K562 (cell line): Measurements from ENCODE around the gene RSBN1L. TPM values are rescaled to one million over a fixed set of nuclear protein-coding genes. Genes with fewer than 3 reads are reported as not detected.

ENCODE experiments used
- DIDO1 ChIP-seq: fragments of 450-650 bp; IDR thresholded peaks from 2 replicates; pipeline ENCODE4 v1.6.1; 2016; ENCODE audit warnings: low read depth, missing biosample characterization, missing genetic modification characterization
- ELF2 ChIP-seq: fragments of 250-450 bp; sonication (Bioruptor Pico); IDR thresholded peaks from 2 replicates; pipeline ENCODE4 v1.5.0; 2021; ENCODE audit warnings: mild to moderate bottlenecking
- HLTF ChIP-seq: fragments of 450-650 bp; IDR thresholded peaks from 2 replicates; pipeline ENCODE4 v1.6.1; 2016
- POLR2AphosphoS5 ChIP-seq: IDR thresholded peaks from 2 replicates; pipeline ENCODE4 v1.6.1; 2011; ENCODE audit warnings: mild to moderate bottlenecking, low read depth, low read length, moderate library complexity; ENCODE audit not compliant: control insufficient read depth, insufficient read depth
- RBM34 ChIP-seq: fragments of 200-400 bp; formaldehyde crosslinking; IDR thresholded peaks from 2 replicates; pipeline ENCODE4 v1.6.1; 2018; ENCODE audit warnings: low read length, borderline replicate concordance; ENCODE audit not compliant: insufficient read depth
- SRSF1 ChIP-seq: fragments of 200-400 bp; formaldehyde crosslinking; IDR thresholded peaks from 2 replicates; pipeline ENCODE4 v1.6.1; 2017; ENCODE audit warnings: mild to moderate bottlenecking, low read depth, low read length, moderate library complexity
- STAG1 ChIP-seq: sonication (generic); formaldehyde crosslinking; IDR thresholded peaks from 2 replicates; pipeline ENCODE4 v1.5.0; 2020; ENCODE audit warnings: missing genetic modification reagents, borderline replicate concordance
- ZC3H4 ChIP-seq: sonication (generic); formaldehyde crosslinking; IDR thresholded peaks from 2 replicates; pipeline ENCODE4 v1.9.0; 2021; ENCODE audit warnings: missing genetic modification reagents, borderline replicate concordance
- ZKSCAN3 ChIP-seq: fragments of 250-450 bp; sonication (Bioruptor Pico); IDR thresholded peaks from 2 replicates; pipeline ENCODE4 v1.4.0; 2020
- ZNF174 ChIP-seq: fragments of 250-450 bp; sonication (Bioruptor Pico); IDR thresholded peaks from 2 replicates; pipeline ENCODE4 v1.4.0; 2020; ENCODE audit warnings: mild to moderate bottlenecking
- ZNF324 ChIP-seq: fragments of 250-450 bp; sonication (Bioruptor Pico); IDR thresholded peaks from 2 replicates; pipeline ENCODE4 v1.4.0; 2020; ENCODE audit warnings: mild to moderate bottlenecking
- ZNF57 ChIP-seq: fragments of 450-650 bp; formaldehyde crosslinking; IDR thresholded peaks from 2 replicates; pipeline ENCODE4 v1.4.0; 2020; ENCODE audit warnings: mild to moderate bottlenecking, moderate library complexity
- polyA plus RNA-seq, 8 experiments: library from polyadenylated mRNA; depleted of rRNA in 4 of 8; stranded (reverse) in 5 of 8; unstranded in 3 of 8; fragments of >200 nt; fragmentation: Nextera tagmentation in 2 of 8; fragmentation: Illumina TruSeq in 1 of 8; extraction: Ambion mirVana in 2 of 8; extraction: Trizol in 1 of 8; gene quantifications; 2 replicates each; pipeline versions ENCODE4 v1.2.1 to v1.2.3, GENCODE V29; 2011 to 2014; ENCODE audit warnings: inconsistent platforms in 1 of 8, missing spikeins in 1 of 8
- total RNA-seq, 7 experiments: library from RNA; depleted of rRNA in 6 of 7; stranded (reverse); fragments of >200 nt in 6 of 7; fragmentation: Illumina TruSeq in 2 of 7; extraction: Trizol in 2 of 7; gene quantifications; 2 replicates each; pipeline versions ENCODE4 v1.2.1 to v1.2.3, GENCODE V29; 2011 to 2021; ENCODE audit warnings: low replicate concordance in 1 of 7
- TF ChIP-seq, protein P1 (sequence below): fragments of 250-450 bp; sonication (Bioruptor Pico); IDR thresholded peaks from 2 replicates; pipeline ENCODE4 v1.9.0; 2021; ENCODE audit warnings: mild to moderate bottlenecking, inconsistent platforms
- TF ChIP-seq, protein P2 (sequence below): fragments of 450-650 bp; IDR thresholded peaks from 2 replicates; pipeline ENCODE4 v1.7.1; 2018; ENCODE audit warnings: mild to moderate bottlenecking, low read depth; ENCODE audit not compliant: partially characterized antibody
- TF ChIP-seq, protein P3 (sequence below): fragments of 250-450 bp; sonication (Bioruptor Pico); IDR thresholded peaks from 2 replicates; pipeline ENCODE4 v1.5.1; 2021; ENCODE audit warnings: mild to moderate bottlenecking
- TF ChIP-seq, protein P4 (sequence below): fragments of 450-650 bp; formaldehyde crosslinking; IDR thresholded peaks from 2 replicates; pipeline ENCODE4 v1.4.0; 2020; ENCODE audit warnings: mild to moderate bottlenecking
- TF ChIP-seq, protein P5 (sequence below): IDR thresholded peaks from 2 replicates; pipeline ENCODE4 v1.6.1; 2011; ENCODE audit warnings: borderline replicate concordance, low read depth, mild to moderate bottlenecking, moderate library complexity, low read length; ENCODE audit not compliant: insufficient read depth, poor library complexity, severe bottlenecking

RSBN1L gene
- total and polyA plus RNA-seq, 9 of the 15 experiments (the other 6 are each of a cell fraction or from before 2014, with no cell fraction given), result 6.2 to 35.2 (median 20.1) TPM

DNA sequence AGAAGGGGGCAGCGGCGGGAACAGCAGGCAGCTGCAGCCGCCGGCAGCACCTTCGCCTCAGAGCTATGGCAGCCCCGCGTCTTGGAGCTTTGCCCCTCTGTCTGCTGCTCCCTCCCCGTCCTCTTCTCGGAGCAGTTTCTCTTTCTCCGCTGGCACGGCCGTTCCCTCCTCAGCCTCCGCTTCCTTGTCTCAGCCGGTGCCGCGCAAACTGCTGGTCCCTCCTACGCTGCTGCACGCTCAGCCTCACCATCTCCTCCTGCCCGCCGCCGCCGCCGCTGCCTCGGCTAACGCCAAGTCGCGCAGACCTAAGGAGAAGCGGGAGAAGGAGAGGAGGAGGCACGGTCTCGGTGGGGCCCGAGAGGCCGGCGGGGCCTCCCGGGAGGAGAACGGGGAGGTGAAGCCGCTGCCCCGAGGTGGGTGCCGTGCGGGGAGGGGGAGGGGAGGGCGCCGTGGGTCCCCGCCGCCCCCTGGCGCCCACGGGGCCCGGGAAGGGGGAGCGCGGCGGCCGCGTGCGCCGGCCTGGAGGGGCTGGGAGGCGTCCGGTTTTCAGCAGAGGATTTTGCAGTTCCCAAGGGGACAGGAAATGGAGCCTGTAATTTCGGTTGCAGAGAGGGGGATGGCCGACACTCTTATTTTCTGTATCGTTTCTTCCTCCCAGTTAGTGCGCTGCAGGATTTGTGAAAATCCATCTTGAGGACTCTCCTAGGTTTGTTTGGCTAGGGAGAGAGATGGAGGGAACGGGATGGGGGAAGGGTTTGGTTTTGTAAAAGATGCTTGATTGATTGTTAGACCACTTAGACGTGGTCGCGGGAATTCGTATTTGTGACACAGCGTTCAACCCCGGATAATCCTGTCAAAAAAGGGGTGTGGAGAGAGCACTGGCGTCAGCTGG is 630 bp downstream of the RSBN1L start (continued):
- TF ChIP-seq ELF2 (no peak), POLR2AphosphoS5 (no peak), RBM34 (no peak), STAG1 (CRISPR knock-in tag) (no peak), ZKSCAN3 (CRISPR knock-in tag) (no peak), ZNF57 (no peak), SRSF1 (0 out of 2 replicates have a peak, but pooled peaks have one; percentile 28), DIDO1 (tag) (no peak), ZNF174 (CRISPR knock-in tag) (no peak), ZC3H4 (peak; percentile 56; the same call in 1 of the 2 replicates), HLTF (peak; percentile 52; the same call in 1 of the 2 replicates), ZNF324 (CRISPR knock-in tag) (no peak)
- TF ChIP-seq, protein P1, sequence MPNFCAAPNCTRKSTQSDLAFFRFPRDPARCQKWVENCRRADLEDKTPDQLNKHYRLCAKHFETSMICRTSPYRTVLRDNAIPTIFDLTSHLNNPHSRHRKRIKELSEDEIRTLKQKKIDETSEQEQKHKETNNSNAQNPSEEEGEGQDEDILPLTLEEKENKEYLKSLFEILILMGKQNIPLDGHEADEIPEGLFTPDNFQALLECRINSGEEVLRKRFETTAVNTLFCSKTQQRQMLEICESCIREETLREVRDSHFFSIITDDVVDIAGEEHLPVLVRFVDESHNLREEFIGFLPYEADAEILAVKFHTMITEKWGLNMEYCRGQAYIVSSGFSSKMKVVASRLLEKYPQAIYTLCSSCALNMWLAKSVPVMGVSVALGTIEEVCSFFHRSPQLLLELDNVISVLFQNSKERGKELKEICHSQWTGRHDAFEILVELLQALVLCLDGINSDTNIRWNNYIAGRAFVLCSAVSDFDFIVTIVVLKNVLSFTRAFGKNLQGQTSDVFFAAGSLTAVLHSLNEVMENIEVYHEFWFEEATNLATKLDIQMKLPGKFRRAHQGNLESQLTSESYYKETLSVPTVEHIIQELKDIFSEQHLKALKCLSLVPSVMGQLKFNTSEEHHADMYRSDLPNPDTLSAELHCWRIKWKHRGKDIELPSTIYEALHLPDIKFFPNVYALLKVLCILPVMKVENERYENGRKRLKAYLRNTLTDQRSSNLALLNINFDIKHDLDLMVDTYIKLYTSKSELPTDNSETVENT (CRISPR knock-in tag), result no peak
- TF ChIP-seq, protein P2, sequence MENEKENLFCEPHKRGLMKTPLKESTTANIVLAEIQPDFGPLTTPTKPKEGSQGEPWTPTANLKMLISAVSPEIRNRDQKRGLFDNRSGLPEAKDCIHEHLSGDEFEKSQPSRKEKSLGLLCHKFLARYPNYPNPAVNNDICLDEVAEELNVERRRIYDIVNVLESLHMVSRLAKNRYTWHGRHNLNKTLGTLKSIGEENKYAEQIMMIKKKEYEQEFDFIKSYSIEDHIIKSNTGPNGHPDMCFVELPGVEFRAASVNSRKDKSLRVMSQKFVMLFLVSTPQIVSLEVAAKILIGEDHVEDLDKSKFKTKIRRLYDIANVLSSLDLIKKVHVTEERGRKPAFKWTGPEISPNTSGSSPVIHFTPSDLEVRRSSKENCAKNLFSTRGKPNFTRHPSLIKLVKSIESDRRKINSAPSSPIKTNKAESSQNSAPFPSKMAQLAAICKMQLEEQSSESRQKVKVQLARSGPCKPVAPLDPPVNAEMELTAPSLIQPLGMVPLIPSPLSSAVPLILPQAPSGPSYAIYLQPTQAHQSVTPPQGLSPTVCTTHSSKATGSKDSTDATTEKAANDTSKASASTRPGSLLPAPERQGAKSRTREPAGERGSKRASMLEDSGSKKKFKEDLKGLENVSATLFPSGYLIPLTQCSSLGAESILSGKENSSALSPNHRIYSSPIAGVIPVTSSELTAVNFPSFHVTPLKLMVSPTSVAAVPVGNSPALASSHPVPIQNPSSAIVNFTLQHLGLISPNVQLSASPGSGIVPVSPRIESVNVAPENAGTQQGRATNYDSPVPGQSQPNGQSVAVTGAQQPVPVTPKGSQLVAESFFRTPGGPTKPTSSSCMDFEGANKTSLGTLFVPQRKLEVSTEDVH, result no peak
- TF ChIP-seq, protein P3, sequence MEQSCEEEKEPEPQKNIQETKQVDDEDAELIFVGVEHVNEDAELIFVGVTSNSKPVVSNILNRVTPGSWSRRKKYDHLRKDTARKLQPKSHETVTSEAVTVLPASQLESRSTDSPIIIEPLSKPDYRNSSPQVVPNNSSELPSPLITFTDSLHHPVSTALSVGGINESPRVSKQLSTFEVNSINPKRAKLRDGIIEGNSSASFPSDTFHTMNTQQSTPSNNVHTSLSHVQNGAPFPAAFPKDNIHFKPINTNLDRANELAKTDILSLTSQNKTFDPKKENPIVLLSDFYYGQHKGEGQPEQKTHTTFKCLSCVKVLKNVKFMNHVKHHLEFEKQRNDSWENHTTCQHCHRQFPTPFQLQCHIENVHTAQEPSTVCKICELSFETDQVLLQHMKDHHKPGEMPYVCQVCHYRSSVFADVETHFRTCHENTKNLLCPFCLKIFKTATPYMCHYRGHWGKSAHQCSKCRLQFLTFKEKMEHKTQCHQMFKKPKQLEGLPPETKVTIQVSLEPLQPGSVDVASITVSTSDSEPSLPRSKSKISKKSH (CRISPR knock-in tag), result no peak
- TF ChIP-seq, protein P4, sequence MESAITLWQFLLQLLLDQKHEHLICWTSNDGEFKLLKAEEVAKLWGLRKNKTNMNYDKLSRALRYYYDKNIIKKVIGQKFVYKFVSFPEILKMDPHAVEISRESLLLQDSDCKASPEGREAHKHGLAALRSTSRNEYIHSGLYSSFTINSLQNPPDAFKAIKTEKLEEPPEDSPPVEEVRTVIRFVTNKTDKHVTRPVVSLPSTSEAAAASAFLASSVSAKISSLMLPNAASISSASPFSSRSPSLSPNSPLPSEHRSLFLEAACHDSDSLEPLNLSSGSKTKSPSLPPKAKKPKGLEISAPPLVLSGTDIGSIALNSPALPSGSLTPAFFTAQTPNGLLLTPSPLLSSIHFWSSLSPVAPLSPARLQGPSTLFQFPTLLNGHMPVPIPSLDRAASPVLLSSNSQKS, result no peak
- TF ChIP-seq, protein P5, sequence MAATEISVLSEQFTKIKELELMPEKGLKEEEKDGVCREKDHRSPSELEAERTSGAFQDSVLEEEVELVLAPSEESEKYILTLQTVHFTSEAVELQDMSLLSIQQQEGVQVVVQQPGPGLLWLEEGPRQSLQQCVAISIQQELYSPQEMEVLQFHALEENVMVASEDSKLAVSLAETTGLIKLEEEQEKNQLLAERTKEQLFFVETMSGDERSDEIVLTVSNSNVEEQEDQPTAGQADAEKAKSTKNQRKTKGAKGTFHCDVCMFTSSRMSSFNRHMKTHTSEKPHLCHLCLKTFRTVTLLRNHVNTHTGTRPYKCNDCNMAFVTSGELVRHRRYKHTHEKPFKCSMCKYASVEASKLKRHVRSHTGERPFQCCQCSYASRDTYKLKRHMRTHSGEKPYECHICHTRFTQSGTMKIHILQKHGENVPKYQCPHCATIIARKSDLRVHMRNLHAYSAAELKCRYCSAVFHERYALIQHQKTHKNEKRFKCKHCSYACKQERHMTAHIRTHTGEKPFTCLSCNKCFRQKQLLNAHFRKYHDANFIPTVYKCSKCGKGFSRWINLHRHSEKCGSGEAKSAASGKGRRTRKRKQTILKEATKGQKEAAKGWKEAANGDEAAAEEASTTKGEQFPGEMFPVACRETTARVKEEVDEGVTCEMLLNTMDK, result peak; percentile 25
